ENCODE measurements around the gene ADGRG7.
"Not testable (repeated sequence)": the region's sequence is repeated elsewhere in the genome, so short reads cannot be mapped to it uniquely, and the experiment has no call there.

ADGRG7 gene

DNA sequence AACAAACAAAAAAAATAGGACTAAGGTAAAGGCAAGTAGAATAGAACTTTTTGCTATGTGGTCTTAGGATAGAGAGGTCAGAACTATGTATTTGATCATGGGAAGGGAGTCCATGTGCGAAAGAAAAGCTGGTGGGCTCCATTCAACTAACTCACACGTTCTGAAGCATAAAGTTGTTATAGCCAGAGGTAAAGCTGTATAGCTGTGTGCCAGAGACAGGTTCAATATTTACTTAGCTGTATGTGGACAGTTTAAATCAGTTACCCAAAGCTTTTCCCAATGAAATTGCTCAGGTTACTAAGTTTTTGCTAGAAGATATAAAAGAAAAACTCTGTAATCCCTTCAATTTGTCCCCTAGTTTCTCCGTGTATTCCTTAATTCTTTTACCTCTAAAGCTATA lies 37.8 kb downstream of the ADGRG7 start:
- no peak for DNase-seq

- no peak for DNase-seq
Measured at GRCh38 chr3:100647657-100648056, 38.3 kb downstream of the ADGRG7 start.

DNA sequence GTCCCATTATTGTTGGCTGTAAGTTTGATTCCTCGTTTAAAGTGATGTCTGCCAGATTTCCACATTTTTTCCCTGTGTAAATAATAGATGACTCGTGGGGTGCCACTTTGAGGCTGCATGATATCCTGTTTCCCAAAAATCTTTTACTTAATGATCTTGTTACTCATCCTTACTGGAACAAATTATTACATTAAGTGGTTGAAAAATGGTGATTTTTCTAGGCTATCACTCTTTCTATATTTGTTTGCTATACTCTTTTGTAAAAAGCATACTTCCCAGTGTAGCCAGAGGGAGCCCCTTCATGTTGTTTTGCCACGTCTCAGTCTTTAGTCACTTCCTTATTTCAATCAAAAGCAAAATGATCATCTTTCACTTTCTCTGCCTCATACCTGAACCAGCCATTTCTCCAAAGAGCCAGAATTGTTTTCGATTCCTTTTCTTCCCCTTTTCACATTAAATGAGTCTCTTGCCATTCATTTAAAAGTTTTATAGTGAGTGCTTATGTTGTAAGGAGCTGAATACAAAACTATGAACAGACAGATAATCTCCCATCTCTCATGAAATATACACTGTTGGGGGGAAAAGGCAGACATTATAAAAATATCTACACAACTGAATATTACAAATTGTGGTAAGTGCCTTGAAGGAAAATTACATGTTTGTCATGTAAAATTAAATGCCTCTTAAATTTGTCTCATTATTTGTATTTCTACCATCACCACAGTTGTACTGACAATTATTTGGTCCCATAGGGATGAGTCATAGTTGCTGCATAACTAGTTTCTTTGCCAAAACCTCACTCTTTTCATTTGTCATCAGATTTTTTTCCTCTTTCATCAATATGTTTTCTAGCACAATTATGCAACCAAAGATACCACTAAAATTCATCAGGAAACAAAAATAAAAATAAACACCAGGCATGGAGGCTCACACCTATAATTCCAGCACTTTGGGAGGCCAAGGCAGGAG lies 41.5 kb downstream of the ADGRG7 start:
- no peak for DNase-seq

GRCh38 chr3:100653604-100654294 lies 44.3 kb downstream of the ADGRG7 start:
- DNase-seq: no peak

DNA sequence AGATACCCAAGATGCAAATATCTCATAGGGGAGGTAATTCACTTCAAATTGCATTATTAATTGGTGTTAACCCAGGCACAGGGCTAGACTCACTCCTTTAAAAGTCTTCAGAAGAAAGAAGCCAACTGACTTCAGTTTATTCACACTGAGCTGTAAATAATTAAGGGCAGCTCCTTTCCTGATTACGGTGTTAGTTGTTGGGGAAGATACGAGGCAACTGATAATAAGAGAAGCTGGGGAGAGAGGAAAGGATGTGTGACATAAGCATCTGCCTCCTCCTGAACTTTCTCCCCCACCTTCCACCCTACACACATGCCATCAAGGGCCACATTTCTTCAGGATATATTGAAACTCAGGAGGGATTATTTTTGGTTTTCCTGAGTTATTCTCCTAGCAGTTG lies 47.5 kb downstream of the ADGRG7 start:
- no peak for DNase-seq

DNA sequence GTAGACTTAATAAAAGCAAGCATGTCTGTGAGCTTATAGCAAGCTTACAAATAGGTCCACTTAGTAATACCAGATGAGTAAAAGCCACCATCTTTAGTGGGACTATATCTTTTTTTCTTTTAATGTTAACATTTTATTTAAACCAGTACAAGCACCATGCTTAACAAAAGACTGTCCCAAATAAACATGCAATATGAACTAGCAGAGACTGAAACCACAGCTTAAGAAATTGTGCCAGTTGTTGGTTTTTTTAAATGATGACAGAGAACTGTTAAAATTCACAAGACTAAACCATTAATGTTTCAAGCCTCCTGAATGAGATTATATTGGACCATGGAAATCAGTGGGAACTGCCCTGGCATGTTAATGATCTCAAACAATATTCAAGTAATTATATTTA lies 51.9 kb downstream of the ADGRG7 start:
- DNase-seq: not testable (repeated sequence)

DNA sequence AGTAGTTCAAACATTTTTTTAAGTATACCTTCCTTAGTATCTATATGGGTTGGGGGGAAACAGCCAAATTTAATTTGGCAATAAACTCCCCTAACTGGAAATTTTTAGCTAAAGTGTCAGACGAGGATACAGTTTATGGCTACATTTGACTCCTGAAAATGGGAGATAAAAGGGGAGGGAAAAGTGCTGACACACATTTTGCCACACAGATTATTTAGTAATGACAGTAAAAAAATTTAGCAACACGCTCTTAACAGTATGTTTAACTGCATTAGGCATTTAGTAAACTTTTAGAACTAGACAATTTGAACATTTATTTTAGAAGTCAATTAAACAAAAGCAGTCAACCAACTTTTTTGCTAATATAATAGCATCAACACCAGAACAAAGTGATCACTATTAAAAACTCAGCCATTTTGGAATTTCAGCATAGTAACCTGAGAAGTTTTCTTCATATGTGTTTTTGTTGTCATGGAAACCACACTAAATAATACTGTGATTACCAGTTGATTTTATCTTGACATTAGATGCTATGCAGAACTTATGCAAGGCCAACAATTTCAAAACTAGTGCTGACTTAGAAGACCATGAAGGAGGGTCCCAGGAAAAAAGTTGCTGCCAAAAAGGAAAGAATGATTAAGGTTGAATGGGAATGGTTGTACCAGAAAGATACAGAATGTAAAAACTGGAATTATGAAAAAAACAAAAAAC lies 52.9 kb downstream of the ADGRG7 start:
- no peak for DNase-seq

DNA sequence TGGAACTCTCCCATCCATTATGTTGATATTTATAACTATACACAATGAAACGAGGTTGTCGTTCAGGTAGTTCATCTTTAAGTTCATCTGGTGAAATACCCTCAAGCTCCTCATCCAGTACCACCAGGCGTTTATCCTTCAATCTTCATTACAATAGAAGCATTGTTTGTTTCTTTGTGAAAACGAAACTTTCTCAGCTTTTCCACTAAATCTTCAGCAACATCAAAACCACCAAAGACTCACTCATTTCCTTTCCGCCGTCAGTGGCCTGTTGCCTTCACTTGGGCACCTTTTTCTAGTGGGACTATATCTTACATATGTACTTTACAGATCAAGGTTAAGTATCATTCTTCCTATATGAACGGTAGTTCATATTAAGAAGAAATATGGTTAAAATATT lies 55.8 kb downstream of the ADGRG7 start:
- DNase-seq: no peak

GRCh38 chr3:100666699-100667098 lies 57.3 kb downstream of the ADGRG7 start:
- DNase-seq: not testable (repeated sequence)

GRCh38 chr3:100667316-100667715 lies 57.9 kb downstream of the ADGRG7 start:
- not testable (repeated sequence) for DNase-seq

GRCh38 chr3:100670995-100671394 lies 61.6 kb downstream of the ADGRG7 start:
- not testable (repeated sequence) for DNase-seq

DNA sequence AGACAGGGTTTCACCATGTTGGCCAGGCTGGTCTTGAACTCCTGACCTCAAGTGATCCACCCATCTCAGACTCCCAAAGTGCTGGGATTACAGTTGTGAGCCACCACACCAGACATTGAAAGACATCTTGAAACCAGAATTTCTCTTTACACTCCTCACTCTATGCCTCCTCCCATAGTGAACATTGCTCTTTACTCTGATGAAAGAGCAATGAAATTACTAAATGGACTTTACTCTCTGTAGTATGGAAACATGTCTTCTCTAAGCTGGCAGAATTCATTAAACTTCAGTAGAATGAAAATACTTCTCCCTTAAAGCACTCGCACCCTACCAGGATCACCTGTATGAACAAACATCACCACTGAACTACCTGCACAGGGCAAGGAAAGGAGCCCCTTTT lies 72.1 kb downstream of the ADGRG7 start:
- no peak for DNase-seq

DNA sequence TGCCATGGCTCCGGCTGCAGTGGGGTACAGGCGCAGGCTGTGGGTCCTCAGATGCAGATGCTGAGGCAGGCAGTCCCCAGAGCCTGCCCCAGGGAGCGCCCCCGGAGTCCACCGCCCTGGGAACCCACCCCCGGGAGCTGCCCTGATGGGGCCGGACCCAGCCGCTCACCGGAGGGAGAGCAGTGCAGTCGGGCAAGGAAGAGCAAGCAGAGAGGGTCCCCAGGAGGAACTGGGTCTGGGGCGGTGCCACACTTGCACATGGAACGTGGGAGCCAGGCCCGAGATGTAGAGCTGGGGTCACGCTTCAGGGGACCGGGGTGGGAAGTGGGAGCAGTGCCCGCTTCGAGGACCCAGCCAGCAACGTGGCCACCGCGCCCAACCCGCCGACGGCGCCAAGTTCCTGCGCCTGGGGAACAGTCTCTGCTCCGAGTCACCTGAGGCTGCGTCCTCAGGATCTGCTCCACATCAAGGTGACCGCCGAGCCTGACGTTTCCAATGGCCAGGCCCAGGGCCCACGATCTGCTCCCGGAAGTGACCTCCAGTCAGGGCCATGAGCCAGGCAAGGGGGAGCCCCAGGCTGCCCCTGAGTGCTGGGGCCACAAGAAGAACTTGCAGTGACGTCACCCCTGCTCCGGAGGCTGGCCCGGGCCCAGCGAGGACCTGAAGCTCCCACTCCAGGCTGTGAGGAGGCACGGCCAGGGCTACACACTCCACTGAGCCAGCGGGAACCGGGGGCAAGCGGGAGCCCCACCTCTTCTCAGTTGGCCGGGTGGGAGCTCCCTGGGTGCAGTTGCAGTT lies 72.9 kb downstream of the ADGRG7 start:
- no peak for DNase-seq

DNA sequence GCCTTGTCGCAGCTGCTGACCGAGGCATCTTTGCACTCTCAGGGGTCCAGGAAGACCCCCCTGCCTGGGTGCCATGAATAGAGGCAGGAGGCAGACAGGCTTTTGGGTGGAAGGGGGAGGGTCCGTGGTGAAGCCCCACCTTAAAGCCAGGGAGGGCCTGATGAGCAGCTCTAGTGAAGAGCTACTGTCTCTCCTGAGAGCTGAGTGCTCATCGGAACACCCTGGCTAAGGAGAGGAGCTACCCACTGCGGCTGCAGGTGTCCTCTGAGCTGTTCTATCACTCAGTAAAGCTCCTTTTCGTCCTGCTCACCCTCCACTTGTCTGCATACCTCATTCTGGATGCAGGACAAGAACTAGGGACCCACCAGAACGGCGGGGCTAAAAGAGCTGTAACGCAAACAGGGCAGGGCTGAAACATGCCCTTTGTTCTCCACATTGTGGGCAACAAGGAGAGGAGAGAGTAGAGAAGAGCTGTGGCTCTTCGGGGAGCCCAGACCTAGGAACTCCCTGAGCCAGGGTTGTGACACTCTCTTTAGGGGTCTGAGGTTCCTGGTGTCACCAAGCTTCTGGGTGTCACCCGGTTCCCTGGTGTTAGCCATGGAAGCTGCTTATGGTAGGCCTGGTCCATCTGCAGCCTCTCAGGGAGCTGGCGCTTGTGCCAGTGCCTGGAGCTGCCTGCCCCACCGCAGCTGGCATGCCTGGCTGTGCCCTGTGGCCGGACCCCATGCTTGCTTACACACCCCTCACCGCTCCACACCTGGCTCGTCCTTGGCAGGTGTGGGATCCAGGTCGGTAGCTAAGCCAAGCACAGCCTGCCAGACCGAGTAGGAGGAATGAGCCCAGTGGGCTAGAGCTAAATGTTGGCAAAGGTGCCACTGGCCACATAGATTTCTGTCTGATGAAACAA lies 73.7 kb downstream of the ADGRG7 start:
- no peak for DNase-seq

GRCh38 chr3:100693225-100693624 lies 83.8 kb downstream of the ADGRG7 start:
- no peak for DNase-seq

DNA sequence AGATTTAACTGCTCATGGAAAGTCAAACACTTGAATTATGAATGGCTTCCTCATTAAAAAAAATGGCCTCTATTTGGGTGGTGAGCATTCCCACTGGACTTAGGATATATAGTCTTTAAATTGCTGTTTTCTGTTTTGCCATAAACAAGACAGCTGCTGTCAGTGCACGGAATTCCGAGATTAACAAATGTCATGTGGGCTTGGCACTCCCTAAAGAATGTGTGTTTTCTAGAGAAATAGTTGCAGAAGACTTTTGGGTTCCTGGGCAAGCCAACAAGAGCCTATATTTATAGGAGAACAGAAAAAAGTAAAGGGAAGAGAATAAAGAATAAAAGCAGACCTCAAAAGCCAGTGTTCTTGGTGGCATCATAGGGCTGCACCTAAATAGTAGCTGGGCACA lies 86.3 kb downstream of the ADGRG7 start:
- DNase-seq: no peak

- no peak for DNase-seq
Measured at GRCh38 chr3:100696161-100696560, 86.8 kb downstream of the ADGRG7 start.

- DNase-seq: no peak
Measured at GRCh38 chr3:100697172-100697571, 87.8 kb downstream of the ADGRG7 start.

- no peak for DNase-seq
Measured at GRCh38 chr3:100697723-100698285, 88.4 kb downstream of the ADGRG7 start.

DNA sequence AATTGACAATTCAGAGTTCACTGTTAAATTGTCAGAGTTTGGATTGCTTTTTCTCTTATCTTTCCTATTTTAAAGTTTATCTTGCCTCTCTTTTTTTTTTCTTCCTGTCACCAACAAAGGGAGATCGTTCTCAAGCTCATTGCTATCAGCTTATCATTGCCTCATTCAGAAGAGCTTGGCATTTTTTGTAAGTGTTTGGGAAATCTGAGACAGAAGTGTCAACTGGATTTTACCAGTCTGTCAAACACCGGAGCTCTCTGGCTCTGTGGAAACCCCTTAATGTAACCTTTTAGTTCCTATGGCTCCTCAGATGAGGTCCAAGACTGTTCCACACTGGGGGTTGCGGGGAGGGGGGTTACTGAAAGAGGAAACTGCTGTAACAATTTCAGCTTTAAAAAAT lies 89.3 kb downstream of the ADGRG7 start:
- DNase-seq: no peak

DNA sequence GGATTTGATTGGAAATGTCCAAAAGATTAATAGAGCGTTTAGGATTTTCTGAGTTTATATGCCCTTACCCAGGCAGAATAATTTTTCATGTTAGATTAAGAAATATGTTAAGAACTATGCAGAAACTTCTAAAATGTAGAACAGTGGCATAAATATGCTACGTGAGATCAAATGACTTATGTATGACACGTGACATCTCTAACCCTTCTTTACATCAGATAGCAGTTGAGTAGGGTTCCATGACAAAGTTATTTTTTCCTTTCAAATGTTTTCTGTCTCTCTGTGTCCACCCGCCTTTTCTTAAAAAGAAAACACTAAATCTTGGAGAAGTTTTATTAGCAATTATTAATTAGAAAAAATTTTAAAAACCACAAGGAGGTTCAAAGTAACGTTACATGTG lies 91.3 kb downstream of the ADGRG7 start:
- DNase-seq: no peak
